ENCODE results near the gene KCNMA1.

The KCNMA1 gene

DNA sequence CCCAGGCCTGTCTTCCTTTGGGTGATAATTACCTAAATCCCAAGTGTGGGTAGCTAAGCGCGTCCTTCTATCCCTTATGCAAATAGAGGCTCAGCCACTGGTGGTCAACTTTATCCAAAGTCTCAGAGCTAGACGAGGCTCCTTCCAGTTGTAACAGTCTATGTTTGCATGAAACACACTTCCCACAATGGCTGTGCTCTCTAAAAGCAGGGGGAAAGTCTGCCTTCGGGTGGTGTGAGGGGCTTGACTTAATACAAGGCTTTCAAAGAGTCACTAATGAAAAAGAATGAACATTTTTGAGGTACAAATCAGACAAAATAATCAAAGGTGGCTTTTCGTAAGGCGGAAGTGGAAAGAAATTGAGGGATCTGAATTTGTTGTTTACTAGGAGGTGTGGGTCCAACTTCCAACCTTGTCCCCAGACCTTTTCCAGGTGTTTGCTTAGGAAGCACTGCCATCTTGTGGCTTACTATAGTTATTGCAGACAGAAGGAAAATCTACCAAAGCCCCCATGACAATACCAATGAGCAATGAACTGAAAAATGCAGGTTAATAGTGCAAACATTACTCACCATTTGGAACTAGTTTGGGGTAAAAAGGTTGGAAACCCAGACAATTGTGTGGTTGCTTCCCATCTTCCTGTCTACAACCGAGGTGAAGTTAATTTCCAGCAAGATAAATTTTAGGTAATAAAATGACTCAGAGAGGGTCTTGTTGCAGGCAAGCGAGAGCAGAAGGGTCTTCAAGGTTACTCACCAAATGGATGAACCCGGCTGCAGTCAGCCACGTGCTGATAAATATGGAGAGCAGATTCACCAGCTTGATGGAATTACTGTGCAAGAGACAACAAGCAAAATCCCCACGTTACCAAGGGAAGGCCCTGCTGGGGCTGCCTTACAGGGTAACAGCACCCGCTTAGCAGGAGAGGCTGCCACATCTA is 525.7 kb downstream of the KCNMA1 start:
- Histone ChIP-seq H3K36me3 (no peaks in the 10 kb centered on the region; a peak in 1 of 22 replicates), H3K27ac (no peak overlapping the region), H3K9me3 (replicated peaks in 1 of 11) (no peaks in the 10 kb centered on the region), H3K27me3 (no peaks in the 10 kb centered on the region), H3K4me3 (no peak overlapping the region), H3K9ac (no peak overlapping the region), H4K20me1 (peaks cover 0 to 34% (median 0%) of the 10 kb centered on the region in 11 experiments; a peak in 2 of 22 replicates), H3K4me2 (0 out of 22 replicates have a peak overlapping the region, but pooled peaks of 1 of the 11 experiments have one; percentile 10), H3K4me1 (peaks cover 0 to 36% (median 27%) of the 10 kb centered on the region in 10 experiments; a peak in 14 of 20 replicates)
- no peak for TF ChIP-seq Cebpa-rat (IDR thresholded peaks at IDR 0.05)

DNA sequence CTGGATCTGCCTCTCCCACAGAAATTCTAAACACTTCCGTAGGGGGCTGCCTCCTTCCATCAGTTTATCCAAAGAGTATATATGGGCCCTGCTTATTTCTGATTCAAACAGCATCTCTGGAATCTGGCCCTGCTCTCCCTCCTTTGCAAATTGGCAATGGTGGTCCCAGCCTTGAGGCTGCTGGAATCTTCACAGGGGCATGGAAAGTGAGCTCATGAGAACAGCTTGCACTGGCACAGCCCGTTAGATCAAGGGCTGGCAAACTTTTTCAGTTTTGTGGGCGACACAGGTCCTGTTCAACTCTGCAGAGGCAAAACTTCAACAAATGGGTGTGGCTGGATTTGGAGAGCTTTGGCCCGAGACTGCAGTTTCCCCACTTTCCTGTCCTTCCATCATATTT is 526.9 kb downstream of the KCNMA1 start:
- H3K4me1 ChIP-seq, result peaks cover 0 to 47% (median 30%) of the 10 kb centered on the region in 10 experiments; a peak in 14 of 20 replicates

DNA sequence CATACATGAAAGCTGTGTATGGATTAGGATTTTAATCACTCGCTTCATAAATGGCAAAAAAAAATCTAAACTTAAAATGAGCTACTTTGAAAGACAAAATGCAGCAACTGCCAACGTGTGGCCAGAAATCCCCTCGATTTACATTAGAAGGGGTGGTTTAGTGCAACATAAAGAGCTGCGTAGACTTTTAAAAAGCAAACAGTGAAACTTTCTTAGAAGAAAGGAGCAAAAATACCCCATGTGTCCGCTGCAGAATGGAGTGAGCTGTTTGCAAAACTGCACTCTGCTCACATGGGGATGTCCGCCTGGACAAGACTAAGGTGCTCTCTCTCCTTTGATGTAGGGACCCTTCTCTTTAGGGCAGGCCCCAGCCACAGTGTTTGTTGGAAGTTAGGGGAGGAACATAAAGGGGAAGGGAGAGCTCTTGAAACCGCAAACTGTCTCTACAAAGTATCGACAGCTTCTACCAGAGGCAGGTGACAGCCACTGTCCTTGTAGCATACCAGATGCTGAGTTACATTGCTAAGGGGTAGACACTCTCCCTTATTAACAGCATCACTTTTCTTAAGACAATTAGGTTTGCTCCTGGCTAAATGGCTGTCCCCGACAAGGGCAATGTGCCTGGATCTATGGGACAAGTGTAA is 528.1 kb downstream of the KCNMA1 start:
- no peaks in the 10 kb centered on the region; a peak in 1 of 22 replicates for H3K36me3 ChIP-seq
- TF ChIP-seq Cebpa-rat (IDR thresholded peaks at IDR 0.05), result no peak
- H3K4me2 ChIP-seq, result peak overlapping the region in 6 of 11 experiments; percentile 21 to 69 (median 51); a peak in 12 of 22 replicates
- H3K4me3 ChIP-seq, result no peak overlapping the region
- no peaks in the 10 kb centered on the region for H3K9me3 ChIP-seq (replicated peaks in 1 of 11)
- no peak overlapping the region for H3K27ac ChIP-seq
- peaks cover 0 to 20% (median 0%) of the 10 kb centered on the region in 11 experiments; a peak in 2 of 22 replicates for H4K20me1 ChIP-seq
- H3K4me1 ChIP-seq, result peaks cover 0 to 53% (median 35%) of the 10 kb centered on the region in 10 experiments; a peak in 14 of 20 replicates
- H3K9ac ChIP-seq, result no peak overlapping the region
- H3K27me3 ChIP-seq, result no peaks in the 10 kb centered on the region

More for the DNA sequence above, 526.9 kb downstream of the KCNMA1 start:
- Histone ChIP-seq H3K9me3 (replicated peaks in 1 of 11) (no peaks in the 10 kb centered on the region), H4K20me1 (peaks cover 0 to 25% (median 0%) of the 10 kb centered on the region in 11 experiments; a peak in 2 of 22 replicates), H3K4me2 (peak overlapping the region in 1 of 11 experiments; percentile 37; a peak in 2 of 22 replicates), H3K36me3 (no peaks in the 10 kb centered on the region; a peak in 1 of 22 replicates), H3K4me3 (no peak overlapping the region), H3K27me3 (no peaks in the 10 kb centered on the region), H3K27ac (no peak overlapping the region), H3K9ac (no peak overlapping the region)
- no peak for TF ChIP-seq Cebpa-rat (IDR thresholded peaks at IDR 0.05)

DNA sequence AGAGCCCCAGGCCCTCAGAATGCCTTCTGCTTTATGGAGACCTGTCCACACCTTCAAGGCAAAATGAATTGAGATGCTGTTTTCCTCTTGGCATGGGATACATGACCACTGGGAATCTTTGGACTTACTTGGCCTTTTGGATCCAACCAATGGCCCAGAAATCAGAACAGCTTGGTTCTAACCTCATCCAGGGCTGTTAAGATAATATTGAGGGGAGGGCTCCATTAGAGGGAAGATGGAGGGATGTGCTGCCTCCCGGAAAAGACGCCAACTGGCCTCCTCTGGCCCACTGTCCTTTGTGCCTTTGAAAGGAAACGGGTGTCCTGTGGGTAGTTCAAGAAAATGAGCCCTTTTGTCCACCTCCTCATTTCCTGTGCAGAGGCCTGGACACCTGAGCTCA is 530.9 kb downstream of the KCNMA1 start:
- H3K27ac ChIP-seq, result no peak overlapping the region
- no peak overlapping the region for H3K4me3 ChIP-seq
- H3K36me3 ChIP-seq, result peaks cover 0 to under 1% (median 0%) of the 10 kb centered on the region in 11 experiments; a peak in 1 of 22 replicates
- peaks cover 0 to 53% (median 35%) of the 10 kb centered on the region in 10 experiments; a peak in 14 of 20 replicates for H3K4me1 ChIP-seq
- peak overlapping the region in 4 of 11 experiments; percentile 25 to 60 (median 32); a peak in 6 of 22 replicates for H3K4me2 ChIP-seq
- TF ChIP-seq Cebpa-rat (IDR thresholded peaks at IDR 0.05), result no peak
- no peak overlapping the region for H3K9ac ChIP-seq
- H3K9me3 ChIP-seq (replicated peaks in 1 of 11), result no peaks in the 10 kb centered on the region
- no peaks in the 10 kb centered on the region for H3K27me3 ChIP-seq
- H4K20me1 ChIP-seq, result peaks cover 0 to 8% (median 0%) of the 10 kb centered on the region in 11 experiments; a peak in 1 of 22 replicates

DNA sequence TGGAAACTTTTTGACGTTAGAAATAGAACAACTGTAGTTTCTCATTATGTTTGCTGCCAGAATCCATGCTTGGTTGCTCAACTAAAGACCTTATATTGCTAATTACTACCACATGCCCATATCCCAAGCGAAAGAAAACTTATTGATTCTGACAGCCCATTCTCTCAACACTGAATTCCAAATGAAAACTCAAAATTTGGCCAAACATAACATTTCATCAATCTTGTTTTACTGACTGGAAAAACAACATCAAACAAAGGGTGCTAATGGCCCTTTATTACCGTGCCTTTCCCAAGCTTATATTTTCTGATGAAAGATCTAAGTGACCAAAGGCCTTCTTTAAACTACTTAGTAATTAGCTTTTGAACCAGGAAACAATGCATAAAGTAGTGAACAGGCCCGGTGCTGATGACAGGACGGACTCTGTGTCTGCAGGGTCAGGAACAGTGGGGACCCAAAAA is 531.8 kb downstream of the KCNMA1 start:
- H3K27me3 ChIP-seq, result no peaks in the 10 kb centered on the region
- peaks cover 0 to 4% (median 0%) of the 10 kb centered on the region in 11 experiments; a peak in 1 of 22 replicates for H3K36me3 ChIP-seq
- peaks cover 0 to 53% (median 35%) of the 10 kb centered on the region in 10 experiments; a peak in 14 of 20 replicates for H3K4me1 ChIP-seq
- no peak overlapping the region for H3K9ac ChIP-seq
- no peak for TF ChIP-seq Cebpa-rat (IDR thresholded peaks at IDR 0.05)
- H3K4me3 ChIP-seq, result no peak overlapping the region
- H3K27ac ChIP-seq, result no peak overlapping the region
- H3K9me3 ChIP-seq (replicated peaks in 1 of 11), result no peaks in the 10 kb centered on the region
- H3K4me2 ChIP-seq, result peak overlapping the region in 6 of 11 experiments; percentile 12 to 60 (median 32); a peak in 11 of 22 replicates
- peaks cover 0 to 6% (median 0%) of the 10 kb centered on the region in 11 experiments; a peak in 1 of 22 replicates for H4K20me1 ChIP-seq

DNA sequence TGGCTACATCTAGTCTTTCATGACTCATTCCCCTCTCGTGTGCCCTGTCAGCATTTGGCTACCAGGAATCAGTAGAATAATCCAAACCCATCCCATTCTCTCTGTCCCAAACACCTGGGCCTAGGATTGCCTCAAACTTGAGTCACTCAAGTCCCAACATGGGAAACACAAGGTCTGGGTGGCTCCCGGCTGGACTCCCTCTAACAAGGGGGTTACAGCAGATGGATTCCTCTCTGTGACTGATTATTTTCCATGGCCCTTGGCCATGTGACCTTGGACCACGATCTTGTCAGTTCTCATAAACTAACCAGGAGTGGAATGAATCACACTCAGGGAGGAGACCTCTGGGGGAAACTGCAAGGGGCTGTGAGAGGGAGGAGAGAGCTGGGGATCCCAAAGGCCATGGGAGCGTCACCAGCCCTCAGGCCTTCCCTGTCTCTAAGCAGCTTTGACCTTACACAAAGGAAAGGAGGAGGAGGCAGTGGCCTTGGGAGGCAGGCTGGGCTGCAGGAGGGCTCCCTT is 533.1 kb downstream of the KCNMA1 start:
- H3K36me3 ChIP-seq, result peaks cover 0 to 4% (median 0%) of the 10 kb centered on the region in 11 experiments; a peak in 1 of 22 replicates
- H3K4me2 ChIP-seq, result no peak overlapping the region
- no peak overlapping the region for H3K27ac ChIP-seq
- no peak overlapping the region for H3K4me3 ChIP-seq
- H4K20me1 ChIP-seq, result peaks cover 0 to under 1% (median 0%) of the 10 kb centered on the region in 11 experiments; a peak in 1 of 22 replicates
- no peaks in the 10 kb centered on the region for H3K9me3 ChIP-seq (replicated peaks in 1 of 11)
- TF ChIP-seq Cebpa-rat (IDR thresholded peaks at IDR 0.05), result no peak
- peaks cover 0 to 43% (median 28%) of the 10 kb centered on the region in 10 experiments; a peak in 14 of 20 replicates for H3K4me1 ChIP-seq
- no peak overlapping the region for H3K9ac ChIP-seq
- H3K27me3 ChIP-seq, result no peaks in the 10 kb centered on the region

DNA sequence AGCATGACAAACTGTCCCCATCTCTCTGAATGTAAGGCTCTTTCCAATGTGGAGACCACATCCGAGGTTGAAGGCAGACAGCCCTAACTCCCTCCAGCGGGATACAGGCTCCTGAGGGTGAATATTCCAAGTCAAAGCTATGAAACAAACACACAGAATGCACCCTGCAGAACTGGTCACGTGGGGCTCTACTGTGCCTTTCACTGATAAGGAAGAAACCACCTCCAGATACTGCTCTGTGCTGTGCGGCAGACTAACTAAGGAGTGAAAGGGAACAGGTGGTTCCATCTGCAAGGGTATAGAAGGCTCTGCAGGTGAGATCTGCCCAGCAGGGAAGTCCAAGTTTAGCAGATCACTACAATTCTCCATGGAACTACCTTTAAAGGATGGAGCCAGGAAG is 534.4 kb downstream of the KCNMA1 start:
- Histone ChIP-seq H3K36me3 (peaks cover 0 to 4% (median 0%) of the 10 kb centered on the region in 11 experiments; a peak in 1 of 22 replicates), H3K27ac (no peak overlapping the region), H3K9ac (no peak overlapping the region), H3K4me2 (no peak overlapping the region), H3K9me3 (replicated peaks in 1 of 11) (no peaks in the 10 kb centered on the region), H3K4me1 (peaks cover 0 to 30% (median 15%) of the 10 kb centered on the region in 10 experiments; a peak in 14 of 20 replicates), H4K20me1 (no peaks in the 10 kb centered on the region), H3K27me3 (no peaks in the 10 kb centered on the region), H3K4me3 (no peak overlapping the region)
- TF ChIP-seq Cebpa-rat (IDR thresholded peaks at IDR 0.05), result no peak

DNA sequence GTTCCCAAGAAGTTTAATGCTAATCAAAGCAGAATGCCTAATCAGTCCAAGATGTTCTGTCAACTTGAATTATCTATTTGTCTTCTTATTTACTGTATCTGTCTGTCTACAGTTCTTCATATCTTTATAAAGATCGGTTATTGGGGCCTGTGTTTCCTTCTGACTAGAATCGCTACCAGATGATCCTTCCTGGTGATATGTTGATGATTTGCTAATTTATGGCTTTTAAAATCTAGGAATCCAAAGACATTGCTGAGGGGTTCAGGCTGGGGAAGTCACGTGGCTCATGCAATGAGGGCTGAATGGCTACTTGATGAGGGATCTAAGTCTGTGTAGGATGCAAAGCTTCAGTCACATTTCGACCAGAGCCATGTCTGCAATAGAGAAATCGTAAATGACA is 536.3 kb downstream of the KCNMA1 start:
- Histone ChIP-seq H3K27ac (no peak overlapping the region), H3K27me3 (no peaks in the 10 kb centered on the region), H3K9me3 (replicated peaks in 1 of 11) (no peaks in the 10 kb centered on the region), H3K4me2 (no peak overlapping the region), H3K36me3 (0 out of 22 replicates have a peak, but pooled peaks cover 0 to 4% (median 0%) of the 10 kb centered on the region in 11 experiments), H3K9ac (no peak overlapping the region), H3K4me3 (no peak overlapping the region), H3K4me1 (peaks cover 0 to 12% (median 8%) of the 10 kb centered on the region in 10 experiments; a peak in 10 of 20 replicates), H4K20me1 (no peaks in the 10 kb centered on the region)
- no peak for TF ChIP-seq Cebpa-rat (IDR thresholded peaks at IDR 0.05)

All from BLaER1 treated with 17β-estradiol and CSF1 and Interleukin-3, amounts not matched to agents 10 nM and 100 nM (cell line).